HepG2 (cell line): Measurements from ENCODE around the gene FAM229A. TPM values are rescaled to one million over a fixed set of nuclear protein-coding genes. Genes with fewer than 3 reads are reported as not detected.

Experiments
- ARNT ChIP-seq: fragments of 450-650 bp; IDR thresholded peaks from 2 replicates; pipeline ENCODE4 v1.6.1; 2017
- CENPX ChIP-seq: sonication (generic); formaldehyde crosslinking; IDR thresholded peaks from 2 replicates; pipeline ENCODE4 v1.9.0; 2021; ENCODE audit warnings: mild to moderate bottlenecking, missing genetic modification reagents, moderate library complexity
- EP300 ChIP-seq, 3 experiments: sonication (generic) in 1 of 3; formaldehyde crosslinking in 1 of 3; IDR thresholded peaks; 2 replicates each; pipeline versions ENCODE4 v1.5.1 to v1.6.1; 2011 to 2020; ENCODE audit warnings: low read depth in 2 of 3, low read length in 2 of 3, borderline replicate concordance in 1 of 3, improper control_type of control experiment in 1 of 3, mild to moderate bottlenecking in 1 of 3, missing genetic modification reagents in 1 of 3, moderate library complexity in 1 of 3
- ETV6 ChIP-seq: sonication (generic); formaldehyde crosslinking; conservative IDR thresholded peaks from 2 replicates; pipeline ENCODE4 v1.4.0; 2020; ENCODE audit warnings: missing genetic modification reagents
- GMEB1 ChIP-seq: sonication (generic); formaldehyde crosslinking; IDR thresholded peaks from 2 replicates; pipeline ENCODE4 v1.5.1; 2020; ENCODE audit warnings: missing genetic modification reagents, mild to moderate bottlenecking, borderline replicate concordance
- GTF3A ChIP-seq: sonication (generic); formaldehyde crosslinking; conservative IDR thresholded peaks from 2 replicates; pipeline ENCODE4 v1.4.0; 2020; ENCODE audit warnings: mild to moderate bottlenecking, missing genetic modification reagents
- HOMEZ ChIP-seq: IDR thresholded peaks from 2 replicates; pipeline ENCODE4 v1.6.1; 2016; ENCODE audit warnings: low read depth
- KDM2A ChIP-seq: sonication (generic); formaldehyde crosslinking; IDR thresholded peaks from 2 replicates; pipeline ENCODE4 v1.4.0; 2020; ENCODE audit warnings: low read depth, missing genetic modification reagents, borderline replicate concordance
- PCBP2 ChIP-seq: fragments of 200-400 bp; formaldehyde crosslinking; optimal IDR thresholded peaks from 2 replicates; pipeline ENCODE3; 2018; ENCODE audit warnings: low read length, low read depth; ENCODE audit not compliant: poor library complexity, severe bottlenecking
- SIN3A ChIP-seq: IDR thresholded peaks from 2 replicates; pipeline ENCODE4 v1.6.1; 2011; ENCODE audit warnings: low read depth, mild to moderate bottlenecking, control low read depth, low read length, borderline replicate concordance
- SUZ12 ChIP-seq: fragments of 150-350 bp; IDR thresholded peaks from 2 replicates; pipeline ENCODE4 v1.6.1; 2014; ENCODE audit warnings: low read depth, low read length
- ZNF253 ChIP-seq: sonication (generic); formaldehyde crosslinking; IDR thresholded peaks from 2 replicates; pipeline ENCODE4 v1.8.0; 2022; ENCODE audit warnings: mild to moderate bottlenecking, missing genetic modification reagents, borderline replicate concordance
- polyA plus RNA-seq, 8 experiments: library from polyadenylated mRNA; depleted of rRNA in 3 of 8; stranded (reverse) in 7 of 8; unstranded in 1 of 8; fragments of >200 nt; fragmentation: Illumina TruSeq in 4 of 8; extraction: Trizol in 4 of 8; gene quantifications; 2 replicates each; pipeline versions ENCODE4 v1.2.1 to v1.2.3, GENCODE V29; 2011 to 2016; ENCODE audit warnings: low read depth in 4 of 8, missing spikeins in 1 of 8, mixed read lengths in 1 of 8; ENCODE audit not compliant: insufficient read depth in 1 of 8
- total RNA-seq, 5 experiments: library from RNA; depleted of rRNA; stranded (reverse); fragments of >200 nt; fragmentation: Illumina TruSeq; extraction: Trizol; gene quantifications; 2 replicates each; pipeline ENCODE4 v1.2.3, GENCODE V29; 2016; ENCODE audit warnings: low read depth in 1 of 5
- TF ChIP-seq, protein P1 (sequence below): sonication (generic); formaldehyde crosslinking; IDR thresholded peaks from 2 replicates; pipeline ENCODE4 v1.4.0; 2020; ENCODE audit warnings: missing genetic modification reagents, borderline replicate concordance
- TF ChIP-seq, protein P2 (sequence below): sonication (generic); formaldehyde crosslinking; IDR thresholded peaks from 2 replicates; pipeline ENCODE4 v1.5.0; 2020; ENCODE audit warnings: missing genetic modification reagents
- TF ChIP-seq, protein P3 (sequence below): IDR thresholded peaks from 2 replicates; pipeline ENCODE4 v1.6.1; 2012; ENCODE audit warnings: low read depth, low read length, improper control_type of control experiment

The FAM229A gene
- total and polyA plus RNA-seq, 2 of the 13 experiments (the other 11 are each of a cell fraction or from before 2014, with no cell fraction given): 3.2 to 17.6 TPM

DNA sequence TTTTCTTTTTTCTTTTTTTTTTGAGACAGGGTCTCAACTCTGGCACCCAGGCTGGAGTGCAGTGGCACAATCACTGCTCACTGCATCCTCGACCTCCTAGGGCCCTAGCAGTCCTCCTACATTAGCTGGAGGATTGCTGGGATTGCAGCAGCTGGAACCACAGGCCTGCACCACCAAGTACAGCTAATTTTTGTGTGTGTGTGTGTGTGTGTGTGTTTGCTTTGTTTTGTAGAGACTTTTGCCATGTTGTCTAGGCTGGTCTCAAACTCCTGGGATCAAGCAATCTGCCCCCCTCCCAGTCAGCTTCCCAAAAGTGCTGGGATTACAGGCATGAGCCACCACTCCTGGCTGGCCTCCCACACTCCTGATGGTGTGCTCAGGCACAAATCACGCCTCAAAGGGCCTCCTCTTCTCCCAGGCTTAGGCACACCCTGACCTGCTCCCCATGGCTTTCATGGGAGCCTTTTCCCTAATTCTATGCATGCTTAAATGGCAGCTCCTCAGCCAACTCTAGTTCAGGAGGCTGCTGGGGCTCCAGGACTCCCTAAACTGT is 9.4 kb downstream of the FAM229A start (continued):
- TF ChIP-seq GMEB1 (CRISPR knock-in tag) (no peak), ZNF253 (CRISPR knock-in tag) (no peak), GTF3A (no peak), EP300 (IDR thresholded peaks at IDR 0.05; ENCODE audit: low read depth in 2 of 2, low read length in 2 of 2) (no peak), EP300 (CRISPR knock-in tag; IDR thresholded peaks at IDR 0.05; ENCODE audit: borderline replicate concordance) (no peak), KDM2A (CRISPR knock-in tag) (no peak), SUZ12 (no peak), HOMEZ (no peak), PCBP2 (no peak), ETV6 (CRISPR knock-in tag) (no peak), CENPX (CRISPR knock-in tag) (no peak), ARNT (no peak), SIN3A (no peak)
- TF ChIP-seq, protein P1, sequence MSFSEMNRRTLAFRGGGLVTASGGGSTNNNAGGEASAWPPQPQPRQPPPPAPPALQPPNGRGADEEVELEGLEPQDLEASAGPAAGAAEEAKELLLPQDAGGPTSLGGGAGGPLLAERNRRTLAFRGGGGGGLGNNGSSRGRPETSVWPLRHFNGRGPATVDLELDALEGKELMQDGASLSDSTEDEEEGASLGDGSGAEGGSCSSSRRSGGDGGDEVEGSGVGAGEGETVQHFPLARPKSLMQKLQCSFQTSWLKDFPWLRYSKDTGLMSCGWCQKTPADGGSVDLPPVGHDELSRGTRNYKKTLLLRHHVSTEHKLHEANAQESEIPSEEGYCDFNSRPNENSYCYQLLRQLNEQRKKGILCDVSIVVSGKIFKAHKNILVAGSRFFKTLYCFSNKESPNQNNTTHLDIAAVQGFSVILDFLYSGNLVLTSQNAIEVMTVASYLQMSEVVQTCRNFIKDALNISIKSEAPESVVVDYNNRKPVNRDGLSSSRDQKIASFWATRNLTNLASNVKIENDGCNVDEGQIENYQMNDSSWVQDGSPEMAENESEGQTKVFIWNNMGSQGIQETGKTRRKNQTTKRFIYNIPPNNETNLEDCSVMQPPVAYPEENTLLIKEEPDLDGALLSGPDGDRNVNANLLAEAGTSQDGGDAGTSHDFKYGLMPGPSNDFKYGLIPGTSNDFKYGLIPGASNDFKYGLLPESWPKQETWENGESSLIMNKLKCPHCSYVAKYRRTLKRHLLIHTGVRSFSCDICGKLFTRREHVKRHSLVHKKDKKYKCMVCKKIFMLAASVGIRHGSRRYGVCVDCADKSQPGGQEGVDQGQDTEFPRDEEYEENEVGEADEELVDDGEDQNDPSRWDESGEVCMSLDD (CRISPR knock-in tag): no peak
- TF ChIP-seq, protein P2, sequence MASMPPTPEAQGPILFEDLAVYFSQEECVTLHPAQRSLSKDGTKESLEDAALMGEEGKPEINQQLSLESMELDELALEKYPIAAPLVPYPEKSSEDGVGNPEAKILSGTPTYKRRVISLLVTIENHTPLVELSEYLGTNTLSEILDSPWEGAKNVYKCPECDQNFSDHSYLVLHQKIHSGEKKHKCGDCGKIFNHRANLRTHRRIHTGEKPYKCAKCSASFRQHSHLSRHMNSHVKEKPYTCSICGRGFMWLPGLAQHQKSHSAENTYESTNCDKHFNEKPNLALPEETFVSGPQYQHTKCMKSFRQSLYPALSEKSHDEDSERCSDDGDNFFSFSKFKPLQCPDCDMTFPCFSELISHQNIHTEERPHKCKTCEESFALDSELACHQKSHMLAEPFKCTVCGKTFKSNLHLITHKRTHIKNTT (CRISPR knock-in tag): no peak
- TF ChIP-seq, protein P3, sequence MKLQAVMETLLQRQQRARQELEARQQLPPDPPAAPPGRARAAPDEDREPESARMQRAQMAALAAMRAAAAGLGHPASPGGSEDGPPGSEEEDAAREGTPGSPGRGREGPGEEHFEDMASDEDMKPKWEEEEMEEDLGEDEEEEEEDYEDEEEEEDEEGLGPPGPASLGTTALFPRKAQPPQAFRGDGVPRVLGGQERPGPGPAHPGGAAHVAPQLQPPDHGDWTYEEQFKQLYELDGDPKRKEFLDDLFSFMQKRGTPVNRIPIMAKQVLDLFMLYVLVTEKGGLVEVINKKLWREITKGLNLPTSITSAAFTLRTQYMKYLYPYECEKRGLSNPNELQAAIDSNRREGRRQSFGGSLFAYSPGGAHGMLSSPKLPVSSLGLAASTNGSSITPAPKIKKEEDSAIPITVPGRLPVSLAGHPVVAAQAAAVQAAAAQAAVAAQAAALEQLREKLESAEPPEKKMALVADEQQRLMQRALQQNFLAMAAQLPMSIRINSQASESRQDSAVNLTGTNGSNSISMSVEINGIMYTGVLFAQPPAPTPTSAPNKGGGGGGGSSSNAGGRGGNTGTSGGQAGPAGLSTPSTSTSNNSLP: no peak
